H9 (cell line): Measurements from ENCODE around the gene KIF26B. TPM values are rescaled to one million over a fixed set of nuclear protein-coding genes. Genes with fewer than 3 reads are reported as not detected.
A peak's percentile ranks its signal among the peaks of the same experiment; 100 is the strongest.

Source experiments
- DNase-seq: peaks from one replicate; pipeline ENCODE4 v3.0.0-alpha.2; 2017
- H2AFZ ChIP-seq: one replicate; pipeline ENCODE4 v1.6.1; 2013; ENCODE audit warnings: mild to moderate bottlenecking, low read length, control low read depth, moderate library complexity
- H2AK5ac ChIP-seq: 2 replicates; pipeline ENCODE4 v1.6.1; 2013; ENCODE audit warnings: low read length, control low read depth, mixed read lengths; ENCODE audit not compliant: insufficient read length
- H2BK120ac ChIP-seq: one replicate; pipeline ENCODE4 v1.6.1; 2013; ENCODE audit warnings: low read depth, mild to moderate bottlenecking, low read length, control low read depth, inconsistent platforms; ENCODE audit not compliant: poor library complexity, severe bottlenecking
- H2BK12ac ChIP-seq: 2 replicates; pipeline ENCODE4 v1.6.1; 2013; ENCODE audit warnings: low read length, control low read depth, mixed read lengths, low read depth; ENCODE audit not compliant: insufficient read length
- H2BK15ac ChIP-seq: 2 replicates; pipeline ENCODE4 v1.6.1; 2013; ENCODE audit warnings: low read depth, low read length, control low read depth
- H2BK20ac ChIP-seq: one replicate; pipeline ENCODE4 v1.6.1; 2013; ENCODE audit warnings: low read depth, mild to moderate bottlenecking, low read length, control low read depth, inconsistent platforms; ENCODE audit not compliant: poor library complexity, severe bottlenecking
- H2BK5ac ChIP-seq: 2 replicates; pipeline ENCODE4 v1.6.1; 2013; ENCODE audit warnings: low read length, control low read depth, mixed read lengths; ENCODE audit not compliant: insufficient read length
- H3K14ac ChIP-seq: 2 replicates; pipeline ENCODE4 v1.6.1; 2013; ENCODE audit warnings: low read length, control low read depth; ENCODE audit not compliant: insufficient read depth
- H3K18ac ChIP-seq: 2 replicates; pipeline ENCODE4 v1.6.1; 2013; ENCODE audit warnings: low read depth, mild to moderate bottlenecking, mixed read lengths, low read length, control low read depth; ENCODE audit not compliant: insufficient read length
- H3K23ac ChIP-seq: 2 replicates; pipeline ENCODE4 v1.6.1; 2013; ENCODE audit warnings: low read length, control low read depth, mixed read lengths, low read depth; ENCODE audit not compliant: insufficient read length
- H3K23me2 ChIP-seq: 2 replicates; pipeline ENCODE4 v1.6.1; 2013; ENCODE audit warnings: low read depth, mild to moderate bottlenecking, mixed read lengths, low read length, control low read depth; ENCODE audit not compliant: insufficient read length, poor library complexity, severe bottlenecking
- H3K27ac ChIP-seq: 2 replicates; pipeline ENCODE4 v1.5.1; 2013; ENCODE audit warnings: low read length, control low read depth, mixed read lengths, low read depth; ENCODE audit not compliant: insufficient read length
- H3K27me3 ChIP-seq: 2 replicates; pipeline ENCODE4 v1.6.1; 2013; ENCODE audit warnings: low read length, control low read depth, inconsistent platforms; ENCODE audit not compliant: insufficient read depth
- H3K4ac ChIP-seq: 2 replicates; pipeline ENCODE4 v1.6.1; 2013; ENCODE audit warnings: low read depth, mild to moderate bottlenecking, control low read depth, inconsistent platforms, low read length, moderate library complexity
- H3K4me1 ChIP-seq: 2 replicates; pipeline ENCODE4 v1.6.1; 2013; ENCODE audit warnings: low read length, control low read depth, inconsistent platforms; ENCODE audit not compliant: insufficient read depth
- H3K4me2 ChIP-seq: 2 replicates; pipeline ENCODE4 v1.6.1; 2013; ENCODE audit warnings: low read length, control low read depth, mixed read lengths; ENCODE audit not compliant: insufficient read length, insufficient read depth
- H3K56ac ChIP-seq: 2 replicates; pipeline ENCODE4 v1.6.1; 2013; ENCODE audit warnings: low read depth, mild to moderate bottlenecking, mixed read lengths, low read length, control low read depth; ENCODE audit not compliant: insufficient read length
- H3K79me1 ChIP-seq: 2 replicates; pipeline ENCODE4 v1.6.1; 2013; ENCODE audit warnings: low read depth, mild to moderate bottlenecking, moderate library complexity, low read length, control low read depth, inconsistent platforms; ENCODE audit not compliant: insufficient read depth, poor library complexity, severe bottlenecking
- H3K79me2 ChIP-seq: 2 replicates; pipeline ENCODE4 v1.6.1; 2013; ENCODE audit warnings: low read length, control low read depth, inconsistent platforms; ENCODE audit not compliant: insufficient read depth
- H3K9ac ChIP-seq: 2 replicates; pipeline ENCODE4 v1.6.1; 2013; ENCODE audit warnings: low read length, control low read depth, mixed read lengths; ENCODE audit not compliant: insufficient read length; ENCODE audit errors: extremely low read depth
- H3K9me3 ChIP-seq: one replicate; pipeline ENCODE4 v1.6.1; 2013; ENCODE audit warnings: low read depth, low read length, inconsistent platforms; ENCODE audit not compliant: control insufficient read depth
- H3T11ph ChIP-seq: one replicate; pipeline ENCODE4 v1.6.1; 2013; ENCODE audit warnings: mild to moderate bottlenecking, low read length, control low read depth, inconsistent platforms
- H4K20me1 ChIP-seq: one replicate; pipeline ENCODE4 v1.6.1; 2013; ENCODE audit not compliant: control insufficient read depth, insufficient read length, insufficient read depth
- H4K5ac ChIP-seq: 2 replicates; pipeline ENCODE4 v1.6.1; 2013; ENCODE audit warnings: low read depth, mild to moderate bottlenecking, mixed read lengths, low read length, control low read depth; ENCODE audit not compliant: insufficient read length
- H4K8ac ChIP-seq: replicated peaks from 2 replicates; pipeline ENCODE4 v1.6.1; 2013; ENCODE audit warnings: low read length, control low read depth, mixed read lengths, low read depth; ENCODE audit not compliant: insufficient read length
- H4K91ac ChIP-seq: 2 replicates; pipeline ENCODE4 v1.6.1; 2013; ENCODE audit warnings: low read depth, mild to moderate bottlenecking, moderate library complexity, mixed read lengths, low read length, control low read depth; ENCODE audit not compliant: insufficient read length
- H3K27ac Mint-ChIP-seq, 3 experiments: 2 replicates in 2 of 3; 3 replicates in 1 of 3; pipeline ENCODE4 v1.8.0; 2020 to 2021; ENCODE audit warnings: mixed read lengths in 3 of 3, mild to moderate bottlenecking in 1 of 3, moderate library complexity in 1 of 3
- H3K27me3 Mint-ChIP-seq: 2 replicates; pipeline ENCODE4 v1.8.0; 2021; ENCODE audit warnings: low read depth, mild to moderate bottlenecking, moderate library complexity, mixed read lengths
- H3K36me3 Mint-ChIP-seq, 3 experiments: 2 replicates in 2 of 3; 3 replicates in 1 of 3; pipeline ENCODE4 v1.8.0; 2020 to 2021; ENCODE audit warnings: low read depth in 3 of 3, mixed read lengths in 3 of 3; ENCODE audit not compliant: insufficient read depth in 1 of 3
- H3K4me1 Mint-ChIP-seq, 2 experiments: 2 replicates each; pipeline ENCODE4 v1.8.0; 2020; ENCODE audit warnings: mixed read lengths in 2 of 2
- H3K4me3 Mint-ChIP-seq, 2 experiments: 2 replicates in 1 of 2; 3 replicates in 1 of 2; pipeline ENCODE4 v1.8.0; 2020 to 2021; ENCODE audit warnings: mild to moderate bottlenecking in 2 of 2, mixed read lengths in 2 of 2, moderate library complexity in 1 of 2
- H3K9me3 Mint-ChIP-seq, 2 experiments: 2 replicates in 1 of 2; 3 replicates in 1 of 2; pipeline ENCODE4 v1.8.0; 2020; ENCODE audit warnings: mild to moderate bottlenecking in 2 of 2, mixed read lengths in 2 of 2, moderate library complexity in 1 of 2
- WGBS: extraction: QIAGEN DNeasy Blood & Tissue Kit; methylation state at CpG from one replicate; pipeline ENCODE4 v1.1.7; 2013; ENCODE audit warnings: missing lambda C conversion rate, low lambda C conversion rate, mixed read lengths; ENCODE audit not compliant: insufficient read length; ENCODE audit errors: extremely low coverage; 5-methylcytosine and 5-hydroxymethylcytosine counted together
- total RNA-seq: library from RNA; stranded (reverse); gene quantifications from 2 replicates; pipeline ENCODE4 v1.2.1, GENCODE V29; 2021
- TF ChIP-seq, protein P1 (sequence below): fragments of 200-600 bp; sonication (generic); conservative IDR thresholded peaks from 3 replicates; pipeline ENCODE4 v1.8.0; 2021; ENCODE audit warnings: antibody characterized with exemption, mild to moderate bottlenecking

Gene KIF26B
- total RNA-seq, 1 experiment from 2014 or later: 0.13 TPM

DNA sequence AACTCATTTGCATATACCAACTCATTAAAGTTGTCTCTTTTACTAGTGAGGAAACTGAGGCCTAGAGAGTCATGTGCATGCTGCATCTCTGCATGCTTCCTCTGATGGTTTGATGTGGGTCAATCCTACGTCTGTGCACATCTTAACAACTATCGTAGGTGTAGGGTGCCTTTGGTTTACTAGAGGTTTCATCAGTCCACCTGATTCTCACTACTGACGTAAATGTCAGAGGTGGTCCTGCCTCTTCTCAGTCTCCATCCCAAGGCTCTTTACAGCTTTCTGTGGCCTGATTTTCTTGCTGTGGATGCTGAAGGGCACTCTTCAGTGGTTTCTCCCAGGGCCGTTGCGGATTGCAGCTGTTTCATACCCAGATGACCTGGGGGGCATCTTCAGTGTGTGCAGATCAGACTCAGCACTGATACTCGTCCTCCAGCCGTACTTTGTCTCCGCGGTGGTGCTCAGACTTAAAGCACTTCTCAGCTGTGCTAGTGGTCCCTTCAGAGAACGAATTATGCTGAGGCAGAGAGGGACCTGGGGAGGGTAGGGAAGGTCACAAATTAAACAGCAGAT lies 407.0 kb downstream of the KIF26B start:
- Histone ChIP-seq H2BK20ac (no peak overlapping the region), H3K4me2 (no peak overlapping the region), H2BK12ac (no peak overlapping the region), H4K91ac (no peak overlapping the region), H2AK5ac (no peak overlapping the region), H2BK120ac (no peak overlapping the region), H3K27ac (no peak overlapping the region), H4K8ac (no peak overlapping the region), H3K9me3 (no peaks in the 10 kb centered on the region), H3K79me2 (no peaks in the 10 kb centered on the region), H3K14ac (no peak overlapping the region), H3K23me2 (no peaks in the 10 kb centered on the region), H3K56ac (no peak overlapping the region), H3K9ac (no peak overlapping the region), H4K20me1 (no peaks in the 10 kb centered on the region), H2BK5ac (no peak overlapping the region), H3T11ph (no peak overlapping the region), H3K18ac (no peak overlapping the region), H2BK15ac (no peak overlapping the region), H3K4me1 (no peaks in the 10 kb centered on the region), H3K4ac (no peak overlapping the region), H2AFZ (no peak overlapping the region), H3K27me3 (no peaks in the 10 kb centered on the region), H3K79me1 (no peaks in the 10 kb centered on the region), H4K5ac (no peak overlapping the region), H3K23ac (no peak overlapping the region)
- H3K9me3 Mint-ChIP-seq: peaks cover 0 to 3% of the 10 kb centered on the region in 2 experiments; a peak in 1 of 5 replicates
- 0 out of 7 replicates have a peak, but pooled peaks cover 0 to 5% (median 0%) of the 10 kb centered on the region in 3 experiments for H3K36me3 Mint-ChIP-seq
- TF ChIP-seq, protein P1, sequence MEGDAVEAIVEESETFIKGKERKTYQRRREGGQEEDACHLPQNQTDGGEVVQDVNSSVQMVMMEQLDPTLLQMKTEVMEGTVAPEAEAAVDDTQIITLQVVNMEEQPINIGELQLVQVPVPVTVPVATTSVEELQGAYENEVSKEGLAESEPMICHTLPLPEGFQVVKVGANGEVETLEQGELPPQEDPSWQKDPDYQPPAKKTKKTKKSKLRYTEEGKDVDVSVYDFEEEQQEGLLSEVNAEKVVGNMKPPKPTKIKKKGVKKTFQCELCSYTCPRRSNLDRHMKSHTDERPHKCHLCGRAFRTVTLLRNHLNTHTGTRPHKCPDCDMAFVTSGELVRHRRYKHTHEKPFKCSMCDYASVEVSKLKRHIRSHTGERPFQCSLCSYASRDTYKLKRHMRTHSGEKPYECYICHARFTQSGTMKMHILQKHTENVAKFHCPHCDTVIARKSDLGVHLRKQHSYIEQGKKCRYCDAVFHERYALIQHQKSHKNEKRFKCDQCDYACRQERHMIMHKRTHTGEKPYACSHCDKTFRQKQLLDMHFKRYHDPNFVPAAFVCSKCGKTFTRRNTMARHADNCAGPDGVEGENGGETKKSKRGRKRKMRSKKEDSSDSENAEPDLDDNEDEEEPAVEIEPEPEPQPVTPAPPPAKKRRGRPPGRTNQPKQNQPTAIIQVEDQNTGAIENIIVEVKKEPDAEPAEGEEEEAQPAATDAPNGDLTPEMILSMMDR: no peak
- no peak for DNase-seq
- peaks cover 2 to 4% of the 10 kb centered on the region in 2 experiments; a peak in 3 of 4 replicates for H3K4me1 Mint-ChIP-seq
- no CpG with 5 or more reads among the region's 10 CpGs for WGBS
- no peak overlapping the region for H3K4me3 Mint-ChIP-seq
- peaks cover 2% of the 10 kb centered on the region for H3K27me3 Mint-ChIP-seq
- H3K27ac Mint-ChIP-seq: peak overlapping the region in 1 of 3 experiments; percentile 37; a peak in 1 of 7 replicates
